Peyer's patch (tissue), 4 donors: ENCODE measurements around the gene RPTOR. TPM values are rescaled to one million over a fixed set of nuclear protein-coding genes. Genes with fewer than 3 reads are reported as not detected.
A peak's percentile ranks its signal among the peaks of the same experiment; 100 is the strongest.

Experiments
- DNase-seq, 3 donors: peaks; one replicate each; pipeline ENCODE4 v3.0.0-alpha.2; 2017 to 2019
- H3K27ac ChIP-seq, 4 donors: fragments of 200-600 bp; sonication (generic); one replicate each; pipeline ENCODE4 v1.5.1; 2016 to 2019
- H3K27me3 ChIP-seq, 2 donors: fragments of 200-600 bp; sonication (generic); one replicate each; pipeline ENCODE4 v1.5.1; 2019
- H3K36me3 ChIP-seq, 3 donors: fragments of 200-600 bp; sonication (generic); one replicate each; pipeline ENCODE4 v1.5.1; 2016 to 2019
- H3K4me1 ChIP-seq, 4 donors: fragments of 200-600 bp; sonication (generic); one replicate each; pipeline ENCODE4 v1.5.1; 2016 to 2019
- H3K4me3 ChIP-seq, 4 donors: fragments of 200-600 bp; sonication (generic); 1 replicate in 3 of 4; 2 replicates in 1 of 4; pipeline ENCODE4 v1.5.1; 2016 to 2019; ENCODE audit warnings: mild to moderate bottlenecking in 1 of 4
- H3K9me3 ChIP-seq, 4 donors: fragments of 200-600 bp; sonication (generic); one replicate each; pipeline ENCODE4 v1.5.1; 2016 to 2019; ENCODE audit warnings: mild to moderate bottlenecking in 1 of 4
- POLR2A ChIP-seq, 2 donors: fragments of 450-650 bp; IDR thresholded peaks; one replicate each; pipeline ENCODE4 v1.5.1; 2017; ENCODE audit warnings: antibody characterized with exemption in 2 of 2, mild to moderate bottlenecking in 2 of 2, moderate library complexity in 2 of 2
- total RNA-seq, 4 donors: library from RNA; depleted of rRNA; stranded (reverse); fragments of >200 nt; gene quantifications; one replicate each; pipeline ENCODE4 v1.1.0, GENCODE V29; 2016
- TF ChIP-seq, protein P1 (sequence below), 6 experiments: fragments of 450-650 bp in 4 of 6; fragments of 200-600 bp in 2 of 6; sonication (generic) in 1 of 6; IDR thresholded peaks; one replicate each; pipeline ENCODE4 v1.5.1; 2017 to 2019; ENCODE audit warnings: antibody characterized with exemption in 6 of 6, mild to moderate bottlenecking in 3 of 6, moderate library complexity in 1 of 6

Gene RPTOR
- total RNA-seq, 4 donors from 2014 or later, result 42.4 to 73.6 (median 64.2) TPM

DNA sequence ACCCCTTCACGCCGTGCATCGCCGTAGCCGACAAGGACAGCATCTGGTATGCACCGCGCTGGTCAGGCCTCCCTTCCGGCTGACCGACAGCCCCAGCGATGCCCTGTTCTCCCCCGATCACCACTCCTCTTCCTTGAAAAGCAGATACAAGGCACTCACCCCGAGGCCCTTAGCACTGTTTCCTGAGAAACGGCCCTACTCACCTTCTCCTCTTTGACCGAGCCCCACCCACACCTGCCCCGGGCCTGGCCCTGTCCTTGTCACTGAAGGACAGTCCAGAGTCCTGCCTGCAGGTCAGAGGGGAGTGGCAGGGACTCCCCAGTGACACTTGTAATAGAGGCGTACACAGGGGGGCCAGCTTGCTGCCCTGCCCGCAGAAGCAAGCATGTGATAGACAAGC, 401.1 kb downstream of the RPTOR start:
- TF ChIP-seq POLR2A (IDR thresholded peaks at IDR 0.05), result no peak
- TF ChIP-seq, protein P1, sequence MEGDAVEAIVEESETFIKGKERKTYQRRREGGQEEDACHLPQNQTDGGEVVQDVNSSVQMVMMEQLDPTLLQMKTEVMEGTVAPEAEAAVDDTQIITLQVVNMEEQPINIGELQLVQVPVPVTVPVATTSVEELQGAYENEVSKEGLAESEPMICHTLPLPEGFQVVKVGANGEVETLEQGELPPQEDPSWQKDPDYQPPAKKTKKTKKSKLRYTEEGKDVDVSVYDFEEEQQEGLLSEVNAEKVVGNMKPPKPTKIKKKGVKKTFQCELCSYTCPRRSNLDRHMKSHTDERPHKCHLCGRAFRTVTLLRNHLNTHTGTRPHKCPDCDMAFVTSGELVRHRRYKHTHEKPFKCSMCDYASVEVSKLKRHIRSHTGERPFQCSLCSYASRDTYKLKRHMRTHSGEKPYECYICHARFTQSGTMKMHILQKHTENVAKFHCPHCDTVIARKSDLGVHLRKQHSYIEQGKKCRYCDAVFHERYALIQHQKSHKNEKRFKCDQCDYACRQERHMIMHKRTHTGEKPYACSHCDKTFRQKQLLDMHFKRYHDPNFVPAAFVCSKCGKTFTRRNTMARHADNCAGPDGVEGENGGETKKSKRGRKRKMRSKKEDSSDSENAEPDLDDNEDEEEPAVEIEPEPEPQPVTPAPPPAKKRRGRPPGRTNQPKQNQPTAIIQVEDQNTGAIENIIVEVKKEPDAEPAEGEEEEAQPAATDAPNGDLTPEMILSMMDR (IDR thresholded peaks at IDR 0.05), result no peak
- Histone ChIP-seq H3K27me3 (no peaks in the 10 kb centered on the region), H3K4me3 (no peak overlapping the region), H3K9me3 (no peaks in the 10 kb centered on the region), H3K27ac (no peak overlapping the region), H3K4me1 (peaks cover 0 to 15% (median 4%) of the 10 kb centered on the region in 4 donors), H3K36me3 (peaks cover 0 to 46% (median 0%) of the 10 kb centered on the region in 3 donors)
- no peak for DNase-seq

DNA sequence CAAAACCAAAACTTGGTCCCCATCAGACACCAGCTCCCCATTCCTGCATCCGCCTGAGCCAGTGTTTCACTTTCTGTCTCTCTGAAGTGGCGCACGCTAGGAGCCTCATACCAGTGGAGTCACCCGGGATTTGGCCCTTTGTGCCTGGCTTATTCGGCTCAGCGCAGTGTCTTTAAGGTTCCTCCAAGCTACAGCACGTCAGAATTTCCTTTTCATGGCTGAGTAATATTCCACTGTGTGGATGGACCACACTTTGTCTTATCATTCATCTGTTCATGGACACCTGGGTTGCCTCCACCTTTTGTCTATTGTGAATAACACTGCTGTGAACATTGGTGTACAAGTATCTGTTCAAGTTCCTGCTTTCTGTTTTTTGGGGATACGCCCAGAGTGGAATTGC, 401.8 kb downstream of the RPTOR start:
- TF ChIP-seq POLR2A (IDR thresholded peaks at IDR 0.05), result no peak
- TF ChIP-seq, protein P1 (IDR thresholded peaks at IDR 0.05), result no peak
- Histone ChIP-seq H3K27ac (no peak overlapping the region), H3K4me3 (no peak overlapping the region), H3K27me3 (no peaks in the 10 kb centered on the region), H3K36me3 (peaks cover 0 to 53% (median 0%) of the 10 kb centered on the region in 3 donors), H3K4me1 (peaks cover 0 to 13% (median 2%) of the 10 kb centered on the region in 4 donors), H3K9me3 (no peaks in the 10 kb centered on the region)
- no peak for DNase-seq

DNA sequence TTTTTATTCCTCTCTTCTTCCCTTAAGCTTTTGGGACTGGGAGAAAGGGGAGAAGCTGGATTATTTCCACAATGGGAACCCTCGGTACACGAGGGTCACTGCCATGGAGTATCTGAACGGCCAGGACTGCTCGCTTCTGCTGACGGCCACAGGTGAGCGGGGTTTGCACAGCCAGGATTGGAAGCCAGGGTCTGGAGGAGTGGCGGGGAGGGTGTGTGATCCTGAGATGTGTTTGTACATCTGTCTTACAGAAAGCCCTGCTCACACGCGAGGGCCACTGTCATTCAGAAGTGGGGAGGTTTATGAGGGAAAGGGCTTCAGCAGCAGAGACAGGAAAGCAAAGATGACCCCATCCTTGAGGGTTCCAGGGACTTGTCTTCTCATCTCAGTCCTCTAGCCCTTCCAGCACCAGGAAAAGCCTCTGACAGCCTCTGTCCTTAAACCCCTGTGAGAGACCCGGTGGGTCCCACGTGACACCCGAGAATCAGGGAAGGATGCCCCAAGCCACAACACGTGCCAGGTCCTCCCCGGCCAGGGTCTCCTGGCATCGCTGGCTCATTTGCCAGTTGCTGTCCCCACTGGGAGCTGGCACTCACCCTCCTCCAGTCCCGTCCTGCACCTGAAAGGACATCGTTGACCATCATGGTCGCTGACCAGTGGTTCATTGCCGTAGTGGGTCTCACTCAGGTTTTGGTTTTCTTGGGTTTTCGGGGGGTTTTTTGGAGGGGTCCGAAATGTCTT, 402.7 kb downstream of the RPTOR start:
- Histone ChIP-seq H3K27ac (no peak overlapping the region), H3K36me3 (peaks cover 0 to 62% (median 0%) of the 10 kb centered on the region in 3 donors), H3K4me1 (peaks cover 0 to 9% (median 2%) of the 10 kb centered on the region in 4 donors), H3K4me3 (no peak overlapping the region), H3K27me3 (no peaks in the 10 kb centered on the region), H3K9me3 (no peaks in the 10 kb centered on the region)
- TF ChIP-seq POLR2A (IDR thresholded peaks at IDR 0.05), result no peak
- TF ChIP-seq, protein P1 (IDR thresholded peaks at IDR 0.05), result no peak
- DNase-seq, result no peak

DNA sequence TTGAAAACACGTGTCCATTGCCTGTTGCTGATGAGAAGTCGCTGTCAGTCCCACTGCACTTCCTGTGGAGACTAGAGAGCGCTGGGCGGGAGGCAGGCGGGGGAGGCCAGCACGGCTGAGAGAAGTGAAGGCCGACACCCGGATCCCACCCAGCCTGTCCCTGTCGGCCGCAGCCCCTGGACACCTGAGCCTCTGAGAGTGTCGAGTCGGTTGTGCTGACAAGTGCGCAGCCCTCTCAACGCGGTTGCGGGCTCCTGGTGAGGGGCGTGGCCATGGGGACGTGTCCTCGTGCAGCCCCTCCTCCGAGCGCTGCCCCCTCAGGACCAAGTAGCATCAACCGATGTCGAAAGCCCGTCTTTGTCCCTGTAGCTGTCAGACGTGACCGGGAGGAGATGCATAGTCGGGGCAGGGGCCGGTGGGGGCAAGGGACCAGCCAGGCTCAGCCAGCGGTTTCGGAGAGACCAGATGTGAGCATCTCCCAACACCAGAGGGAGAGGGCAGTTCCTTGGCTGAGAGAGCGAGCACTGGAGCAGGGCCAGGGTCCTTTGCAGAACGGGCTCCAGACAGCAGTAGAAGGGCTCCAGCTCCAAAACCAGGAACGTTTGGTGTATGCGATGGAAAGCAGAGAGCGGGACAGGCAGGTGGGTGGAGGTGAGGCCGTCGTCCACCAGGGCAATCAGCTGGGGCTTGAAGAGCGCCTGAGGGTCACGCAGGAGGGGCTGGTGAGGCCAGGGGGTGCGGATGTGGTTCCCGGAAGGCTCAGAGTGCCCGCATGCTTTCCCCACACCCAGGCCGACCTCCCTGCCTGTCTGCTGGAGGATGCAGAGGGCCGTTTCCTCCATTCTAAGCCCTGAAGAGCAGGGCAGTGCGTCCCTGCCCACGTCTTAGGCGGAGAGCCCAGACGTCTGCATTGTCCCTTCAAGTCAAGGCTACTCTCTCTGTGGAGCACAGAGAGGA, 403.7 kb downstream of the RPTOR start:
- H3K4me3 ChIP-seq, result no peak overlapping the region
- H3K27ac ChIP-seq, result no peak overlapping the region
- no peaks in the 10 kb centered on the region for H3K27me3 ChIP-seq
- H3K9me3 ChIP-seq, result no peaks in the 10 kb centered on the region
- peaks cover 0 to 62% (median 0%) of the 10 kb centered on the region in 3 donors for H3K36me3 ChIP-seq
- DNase-seq, result no peak
- TF ChIP-seq, protein P1 (IDR thresholded peaks at IDR 0.05), result no peak
- no peak for TF ChIP-seq POLR2A (IDR thresholded peaks at IDR 0.05)
- H3K4me1 ChIP-seq, result peaks cover 0 to 3% (median 0%) of the 10 kb centered on the region in 4 donors

DNA sequence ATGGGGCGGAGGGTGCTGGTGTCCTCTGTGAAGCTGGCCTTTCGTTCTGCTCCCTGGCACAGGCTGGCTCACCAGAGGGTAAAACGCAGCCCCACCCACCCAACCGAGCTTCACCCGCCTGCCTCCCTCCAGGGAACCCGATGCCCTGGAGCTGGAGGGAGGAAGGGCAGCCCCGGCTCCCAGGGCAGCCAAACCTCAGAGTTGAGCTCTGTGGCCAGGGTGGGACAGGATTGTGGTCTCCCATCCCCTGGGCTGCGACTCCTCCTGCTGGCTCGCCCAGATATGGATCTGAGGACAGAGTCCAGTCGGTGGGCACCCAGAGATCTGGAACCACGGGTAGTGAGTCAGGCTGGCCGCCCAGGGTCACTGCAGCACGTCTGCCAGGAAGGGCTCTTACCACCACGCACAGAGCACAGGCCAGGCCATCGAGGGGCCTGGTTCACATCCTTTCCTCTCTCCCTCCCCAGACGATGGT, 404.4 kb downstream of the RPTOR start:
- TF ChIP-seq, protein P1 (IDR thresholded peaks at IDR 0.05), result no peak
- no peak for TF ChIP-seq POLR2A (IDR thresholded peaks at IDR 0.05)
- no peaks in the 10 kb centered on the region for H3K27me3 ChIP-seq
- no peak overlapping the region for H3K27ac ChIP-seq
- H3K36me3 ChIP-seq, result peaks cover 0 to 62% (median 0%) of the 10 kb centered on the region in 3 donors
- peak in 1 of 3 donors; percentile 32 for DNase-seq
- H3K4me1 ChIP-seq, result peaks cover 0 to 3% (median 0%) of the 10 kb centered on the region in 4 donors
- no peak overlapping the region for H3K4me3 ChIP-seq
- H3K9me3 ChIP-seq, result no peaks in the 10 kb centered on the region
